Measurements from ENCODE around the gene MMP14. TPM values are rescaled to one million over a fixed set of nuclear protein-coding genes. Genes with fewer than 3 reads are reported as not detected.
A peak's percentile ranks its signal among the peaks of the same experiment; 100 is the strongest.

Gene MMP14
- total and polyA plus RNA-seq, 9 of the 15 experiments (the other 6 are each of a cell fraction or from before 2014, with no cell fraction given): 0.36 to 5.8 (median 1.3) TPM; not detected in 2

DNA sequence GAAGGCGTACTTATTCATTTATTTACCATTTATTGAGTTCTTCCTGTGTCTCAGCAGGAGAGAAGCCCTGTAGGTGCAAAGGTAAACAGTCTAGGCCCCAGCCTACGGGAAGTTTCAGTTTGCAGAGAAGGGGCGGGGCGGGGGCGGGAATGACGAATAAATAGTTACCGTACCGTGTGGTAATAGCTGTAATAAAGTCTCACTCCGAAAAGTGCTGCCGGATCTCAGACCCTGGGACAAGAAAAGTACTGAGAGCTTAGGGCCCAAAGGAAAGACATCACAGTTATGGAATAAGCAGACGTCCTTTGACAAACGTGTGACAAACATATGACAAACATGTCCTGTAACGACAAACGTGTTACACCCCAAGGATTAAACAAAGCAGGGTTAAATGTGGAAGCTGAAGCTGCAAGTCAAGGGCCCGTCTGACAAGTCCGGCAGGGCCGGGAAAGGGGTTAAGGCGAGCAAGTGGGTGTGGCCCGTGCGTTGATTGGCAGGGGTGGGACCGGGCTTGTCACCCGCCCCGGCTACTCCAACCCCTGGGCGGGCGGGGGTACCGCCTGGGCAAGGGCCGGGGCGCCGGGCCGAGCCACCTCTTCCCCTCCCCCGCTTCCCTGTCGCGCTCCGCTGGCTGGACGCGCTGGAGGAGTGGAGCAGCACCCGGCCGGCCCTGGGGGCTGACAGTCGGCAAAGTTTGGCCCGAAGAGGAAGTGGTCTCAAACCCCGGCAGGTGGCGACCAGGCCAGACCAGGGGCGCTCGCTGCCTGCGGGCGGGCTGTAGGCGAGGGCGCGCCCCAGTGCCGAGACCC is 35.0 kb downstream of the MMP14 start, which contains the start of gene LRP10 (continued):
- TF ChIP-seq TARDBP (IDR thresholded peaks at IDR 0.05) (0 out of 2 replicates have a peak, but pooled peaks have one; percentile 45), ZNF431 (CRISPR knock-in tag; IDR thresholded peaks at IDR 0.05) (no peak), ZNF778 (CRISPR knock-in tag; IDR thresholded peaks at IDR 0.05) (no peak), TEAD1 (CRISPR knock-in tag; IDR thresholded peaks at IDR 0.05) (no peak), CBX1 (IDR thresholded peaks at IDR 0.05; ENCODE audit: low read depth) (peak; percentile 74; the same call in 1 of the 2 replicates), RBM17 (IDR thresholded peaks at IDR 0.05; ENCODE audit: borderline replicate concordance, low read depth, low read length) (no peak), HNRNPLL (IDR thresholded peaks at IDR 0.05; ENCODE audit: low read depth, low read length, poor library complexity, severe bottlenecking) (no peak), LCOR (CRISPR knock-in tag; IDR thresholded peaks at IDR 0.05) (no peak; the same call in 1 of the 2 replicates), RBM34 (IDR thresholded peaks at IDR 0.05; ENCODE audit: borderline replicate concordance, insufficient read depth, low read length) (no peak), ETV5 (CRISPR knock-in tag; IDR thresholded peaks at IDR 0.05; ENCODE audit: low read depth) (peak; percentile 13), CREM (IDR thresholded peaks at IDR 0.05; ENCODE audit: low read depth) (peak; percentile 55), HDAC1 (IDR thresholded peaks at IDR 0.05) (peak; percentile 27 to 60; a peak in 2 of 4 replicates), SP1 (CRISPR knock-in tag; IDR thresholded peaks at IDR 0.05) (peak; percentile 83), MED1 (CRISPR knock-in tag; IDR thresholded peaks at IDR 0.05; ENCODE audit: borderline replicate concordance) (no peak), SETDB1 (IDR thresholded peaks at IDR 0.05; ENCODE audit: low read length) (no peak), PHF8 (IDR thresholded peaks at IDR 0.05; ENCODE audit: borderline replicate concordance, low read length) (peak; percentile 48; the same call in 1 of the 2 replicates)
- TF ChIP-seq, protein P1, sequence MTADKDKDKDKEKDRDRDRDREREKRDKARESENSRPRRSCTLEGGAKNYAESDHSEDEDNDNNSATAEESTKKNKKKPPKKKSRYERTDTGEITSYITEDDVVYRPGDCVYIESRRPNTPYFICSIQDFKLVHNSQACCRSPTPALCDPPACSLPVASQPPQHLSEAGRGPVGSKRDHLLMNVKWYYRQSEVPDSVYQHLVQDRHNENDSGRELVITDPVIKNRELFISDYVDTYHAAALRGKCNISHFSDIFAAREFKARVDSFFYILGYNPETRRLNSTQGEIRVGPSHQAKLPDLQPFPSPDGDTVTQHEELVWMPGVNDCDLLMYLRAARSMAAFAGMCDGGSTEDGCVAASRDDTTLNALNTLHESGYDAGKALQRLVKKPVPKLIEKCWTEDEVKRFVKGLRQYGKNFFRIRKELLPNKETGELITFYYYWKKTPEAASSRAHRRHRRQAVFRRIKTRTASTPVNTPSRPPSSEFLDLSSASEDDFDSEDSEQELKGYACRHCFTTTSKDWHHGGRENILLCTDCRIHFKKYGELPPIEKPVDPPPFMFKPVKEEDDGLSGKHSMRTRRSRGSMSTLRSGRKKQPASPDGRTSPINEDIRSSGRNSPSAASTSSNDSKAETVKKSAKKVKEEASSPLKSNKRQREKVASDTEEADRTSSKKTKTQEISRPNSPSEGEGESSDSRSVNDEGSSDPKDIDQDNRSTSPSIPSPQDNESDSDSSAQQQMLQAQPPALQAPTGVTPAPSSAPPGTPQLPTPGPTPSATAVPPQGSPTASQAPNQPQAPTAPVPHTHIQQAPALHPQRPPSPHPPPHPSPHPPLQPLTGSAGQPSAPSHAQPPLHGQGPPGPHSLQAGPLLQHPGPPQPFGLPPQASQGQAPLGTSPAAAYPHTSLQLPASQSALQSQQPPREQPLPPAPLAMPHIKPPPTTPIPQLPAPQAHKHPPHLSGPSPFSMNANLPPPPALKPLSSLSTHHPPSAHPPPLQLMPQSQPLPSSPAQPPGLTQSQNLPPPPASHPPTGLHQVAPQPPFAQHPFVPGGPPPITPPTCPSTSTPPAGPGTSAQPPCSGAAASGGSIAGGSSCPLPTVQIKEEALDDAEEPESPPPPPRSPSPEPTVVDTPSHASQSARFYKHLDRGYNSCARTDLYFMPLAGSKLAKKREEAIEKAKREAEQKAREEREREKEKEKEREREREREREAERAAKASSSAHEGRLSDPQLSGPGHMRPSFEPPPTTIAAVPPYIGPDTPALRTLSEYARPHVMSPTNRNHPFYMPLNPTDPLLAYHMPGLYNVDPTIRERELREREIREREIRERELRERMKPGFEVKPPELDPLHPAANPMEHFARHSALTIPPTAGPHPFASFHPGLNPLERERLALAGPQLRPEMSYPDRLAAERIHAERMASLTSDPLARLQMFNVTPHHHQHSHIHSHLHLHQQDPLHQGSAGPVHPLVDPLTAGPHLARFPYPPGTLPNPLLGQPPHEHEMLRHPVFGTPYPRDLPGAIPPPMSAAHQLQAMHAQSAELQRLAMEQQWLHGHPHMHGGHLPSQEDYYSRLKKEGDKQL (CRISPR knock-in tag; IDR thresholded peaks at IDR 0.05; ENCODE audit: borderline replicate concordance): peak; percentile 74; the same call in 1 of the 2 replicates
- TF ChIP-seq, protein P2, sequence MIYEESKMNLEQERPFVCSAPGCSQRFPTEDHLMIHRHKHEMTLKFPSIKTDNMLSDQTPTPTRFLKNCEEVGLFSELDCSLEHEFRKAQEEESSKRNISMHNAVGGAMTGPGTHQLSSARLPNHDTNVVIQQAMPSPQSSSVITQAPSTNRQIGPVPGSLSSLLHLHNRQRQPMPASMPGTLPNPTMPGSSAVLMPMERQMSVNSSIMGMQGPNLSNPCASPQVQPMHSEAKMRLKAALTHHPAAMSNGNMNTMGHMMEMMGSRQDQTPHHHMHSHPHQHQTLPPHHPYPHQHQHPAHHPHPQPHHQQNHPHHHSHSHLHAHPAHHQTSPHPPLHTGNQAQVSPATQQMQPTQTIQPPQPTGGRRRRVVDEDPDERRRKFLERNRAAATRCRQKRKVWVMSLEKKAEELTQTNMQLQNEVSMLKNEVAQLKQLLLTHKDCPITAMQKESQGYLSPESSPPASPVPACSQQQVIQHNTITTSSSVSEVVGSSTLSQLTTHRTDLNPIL (CRISPR knock-in tag; IDR thresholded peaks at IDR 0.05): no peak
- TF ChIP-seq, protein P3, sequence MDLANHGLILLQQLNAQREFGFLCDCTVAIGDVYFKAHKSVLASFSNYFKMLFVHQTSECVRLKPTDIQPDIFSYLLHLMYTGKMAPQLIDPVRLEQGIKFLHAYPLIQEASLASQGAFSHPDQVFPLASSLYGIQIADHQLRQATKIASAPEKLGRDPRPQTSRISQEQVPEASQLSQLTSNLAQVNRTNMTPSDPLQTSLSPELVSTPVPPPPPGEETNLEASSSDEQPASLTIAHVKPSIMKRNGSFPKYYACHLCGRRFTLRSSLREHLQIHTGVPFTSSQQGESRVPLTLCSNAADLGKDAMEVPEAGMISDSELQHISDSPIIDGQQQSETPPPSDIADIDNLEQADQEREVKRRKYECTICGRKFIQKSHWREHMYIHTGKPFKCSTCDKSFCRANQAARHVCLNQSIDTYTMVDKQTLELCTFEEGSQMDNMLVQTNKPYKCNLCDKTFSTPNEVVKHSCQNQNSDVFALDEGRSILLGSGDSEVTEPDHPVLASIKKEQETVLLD (IDR thresholded peaks at IDR 0.05): no peak

All from K562 (cell line).